Measurements from ENCODE around the gene NCEH1.

NCEH1 gene

GRCh38 chr3:172580680-172581401, 130.0 kb downstream of the NCEH1 start:
- Histone ChIP-seq H3K27me3 (ENCODE audit: control insufficient read depth, insufficient read depth, low read length) (no peaks in the 10 kb centered on the region), H3K9me3 (ENCODE audit: control insufficient read depth, insufficient read depth, low read length) (no peaks in the 10 kb centered on the region), H3K4me3 (ENCODE audit: low read length) (no peak overlapping the region), H3K27ac (ENCODE audit: low read length) (no peak overlapping the region), H3K36me3 (ENCODE audit: control insufficient read depth, insufficient read depth, low read length) (no peaks in the 10 kb centered on the region), H3K4me1 (ENCODE audit: control insufficient read depth, insufficient read depth, low read length) (no peaks in the 10 kb centered on the region)
- no CpG with 5 or more reads among the region's 3 CpGs for WGBS (ENCODE audit: insufficient coverage, insufficient read length)
- no peak for DNase-seq (ENCODE audit: low read depth, low spot score)

All from iPS DF 6.9 (cell line).